ENCODE measurements around the gene STRA8.

STRA8 gene

GRCh38 chr7:135240441-135240840 is 6.8 kb downstream of the STRA8 start:
- no peak for DNase-seq

DNA sequence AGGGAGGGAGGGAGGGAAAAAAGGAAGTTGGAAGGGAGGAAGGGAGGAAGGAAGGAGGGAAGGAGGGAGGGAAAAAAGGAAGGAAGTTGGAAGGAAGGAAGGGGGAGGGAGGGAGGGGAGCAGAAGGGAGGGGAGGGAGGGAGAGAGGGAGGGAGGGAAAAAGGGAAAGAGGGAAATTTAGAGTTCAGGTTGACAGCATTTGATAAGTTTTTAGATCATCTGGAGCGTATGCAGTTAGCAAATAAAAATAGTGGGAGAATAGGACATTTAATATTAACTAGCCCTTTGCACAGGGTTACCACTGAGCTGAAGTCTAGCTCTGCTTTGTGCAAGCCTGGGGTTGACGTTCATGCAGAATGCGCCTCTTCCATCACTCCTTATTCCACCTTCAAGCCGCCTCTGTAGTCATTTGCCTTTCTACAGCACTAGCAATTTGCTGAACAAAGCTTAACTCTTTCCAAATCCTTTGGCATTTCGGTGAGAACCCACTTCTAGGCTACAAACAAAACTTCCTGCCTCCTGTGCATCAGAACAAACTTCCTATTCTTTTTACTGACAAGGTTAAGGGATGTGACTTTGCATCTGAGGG is 8.6 kb downstream of the STRA8 start:
- DNase-seq = no peak

DNA sequence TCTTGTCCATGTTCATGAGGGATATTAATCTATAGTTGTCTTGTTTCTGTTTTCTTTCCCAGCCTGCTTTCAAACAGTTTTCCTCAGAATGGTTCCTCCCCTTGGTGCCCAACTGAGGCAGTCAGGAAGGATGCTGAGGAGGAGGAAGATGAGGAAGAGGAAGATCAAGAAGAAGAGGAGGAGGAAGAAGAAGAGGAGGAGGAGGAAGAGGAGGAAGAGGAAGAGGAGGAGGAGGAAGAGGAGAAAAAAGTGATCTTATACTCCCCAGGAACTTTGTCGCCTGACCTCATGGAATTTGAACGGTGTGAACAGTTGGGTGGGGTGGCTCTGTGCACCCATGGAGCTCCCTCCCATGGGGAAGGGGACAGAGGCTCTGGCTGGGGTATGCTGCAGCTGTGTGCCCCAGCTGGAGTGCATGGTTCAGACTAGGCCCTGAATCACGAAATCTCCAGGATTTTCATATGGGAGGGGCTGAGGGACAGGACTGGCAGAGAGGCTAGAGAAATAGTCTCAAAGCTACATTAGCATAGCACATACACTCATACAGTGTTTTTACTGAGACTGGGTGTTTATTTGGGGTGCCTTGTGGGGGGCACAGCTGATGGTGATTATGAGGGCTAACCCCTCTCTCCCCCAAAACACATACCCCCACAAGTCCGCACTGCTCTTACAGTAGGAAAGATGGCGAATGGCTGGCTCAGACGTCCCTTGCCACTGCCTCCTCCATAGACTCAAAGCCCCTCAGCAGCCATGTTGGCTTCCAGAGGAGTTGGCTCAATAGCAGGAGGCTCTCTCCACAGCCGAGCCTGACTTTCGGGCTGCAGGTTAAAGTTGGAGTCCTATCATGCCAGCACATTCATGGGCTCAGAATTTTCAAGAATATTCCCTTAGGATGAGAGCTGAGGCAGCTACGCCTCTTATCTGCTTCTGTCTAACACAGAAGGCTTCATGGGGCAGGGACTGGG is 11.9 kb downstream of the STRA8 start:
- DNase-seq = no peak

- no peak for DNase-seq
Measured at GRCh38 chr7:135246191-135246825, 12.7 kb downstream of the STRA8 start.

DNA sequence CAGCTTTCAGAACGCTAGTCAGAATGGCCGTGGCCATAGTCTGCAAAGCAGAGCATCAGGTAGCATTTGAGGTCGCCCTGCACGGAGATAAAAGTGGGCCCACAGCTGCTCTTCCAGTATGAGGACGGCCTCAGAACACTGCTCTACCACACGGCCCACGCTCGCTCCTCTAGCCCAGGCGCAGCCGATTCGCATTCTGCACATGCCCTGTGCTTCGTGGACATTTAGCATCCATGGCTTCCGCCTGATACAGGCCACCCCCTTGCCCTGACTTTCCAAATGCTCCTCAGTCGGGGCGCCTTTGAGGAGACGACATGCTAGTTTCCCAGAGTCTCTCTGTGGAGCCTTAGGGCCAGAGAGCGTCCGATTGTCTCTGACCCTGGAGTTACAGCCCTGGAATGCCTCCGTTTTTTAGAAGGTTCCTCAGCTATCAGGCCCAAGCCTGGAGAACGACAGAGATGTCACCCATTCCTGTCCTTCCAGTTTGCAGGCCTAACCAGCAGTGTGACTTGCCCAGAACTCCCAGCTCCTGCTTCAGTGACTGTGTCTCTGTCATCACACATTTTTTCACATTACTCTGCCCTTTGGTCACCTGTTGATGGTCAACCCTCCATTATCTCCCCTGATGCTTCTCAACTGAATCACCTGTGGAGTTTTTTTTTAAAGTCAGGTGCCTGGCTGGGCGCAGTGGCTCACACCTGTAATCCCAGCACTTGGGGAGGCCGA is 14.3 kb downstream of the STRA8 start:
- DNase-seq = no peak

- no peak for DNase-seq
Measured at GRCh38 chr7:135248546-135248945, 14.9 kb downstream of the STRA8 start.

- DNase-seq = no peak
Measured at GRCh38 chr7:135251496-135252391, 18.1 kb downstream of the STRA8 start.

GRCh38 chr7:135253851-135254771 is 20.5 kb downstream of the STRA8 start:
- no peak for DNase-seq

- no peak for DNase-seq
Measured at GRCh38 chr7:135257790-135258189, 24.2 kb downstream of the STRA8 start.

- no peak for DNase-seq
Measured at GRCh38 chr7:135258585-135258984, 24.9 kb downstream of the STRA8 start.

- no peak for DNase-seq
Measured at GRCh38 chr7:135259702-135260101, 26.1 kb downstream of the STRA8 start.

- no peak for DNase-seq
Measured at GRCh38 chr7:135260470-135260869, 26.8 kb downstream of the STRA8 start.

- DNase-seq = no peak
Measured at GRCh38 chr7:135260930-135261721, 27.5 kb downstream of the STRA8 start.

GRCh38 chr7:135262623-135263320 is 29.1 kb downstream of the STRA8 start:
- no peak for DNase-seq

DNA sequence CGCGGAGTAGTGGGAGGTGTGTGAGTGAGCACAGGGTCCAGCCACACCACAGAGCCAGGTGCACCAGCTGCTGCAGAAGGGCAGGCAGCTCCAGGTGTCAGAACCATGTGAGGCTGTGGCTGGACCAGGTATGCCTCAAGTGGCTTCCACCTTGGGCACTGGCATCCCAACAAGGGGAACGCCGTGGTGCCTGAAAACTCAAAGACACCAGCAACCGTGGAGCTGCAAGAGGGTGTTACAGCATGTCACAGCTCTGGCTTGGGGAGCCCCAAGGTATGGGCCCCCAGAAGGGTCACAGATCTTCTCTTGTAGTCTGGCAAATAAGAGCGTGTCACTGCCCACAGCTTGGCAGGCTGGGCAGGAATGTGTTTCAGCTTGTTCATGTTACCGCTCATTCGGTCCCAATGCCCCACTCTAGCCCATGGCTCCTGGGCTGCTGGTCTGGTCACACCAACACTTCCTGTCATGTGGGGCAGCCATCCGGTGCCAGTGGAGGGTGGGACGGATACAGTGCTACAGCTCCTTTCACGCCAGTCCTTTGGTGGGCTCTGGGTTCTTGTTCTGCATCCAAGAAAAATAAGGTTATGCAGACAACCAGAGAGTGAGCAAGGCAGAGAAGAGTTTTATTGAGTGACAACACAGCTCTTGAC is 29.8 kb downstream of the STRA8 start:
- no peak for DNase-seq

DNA sequence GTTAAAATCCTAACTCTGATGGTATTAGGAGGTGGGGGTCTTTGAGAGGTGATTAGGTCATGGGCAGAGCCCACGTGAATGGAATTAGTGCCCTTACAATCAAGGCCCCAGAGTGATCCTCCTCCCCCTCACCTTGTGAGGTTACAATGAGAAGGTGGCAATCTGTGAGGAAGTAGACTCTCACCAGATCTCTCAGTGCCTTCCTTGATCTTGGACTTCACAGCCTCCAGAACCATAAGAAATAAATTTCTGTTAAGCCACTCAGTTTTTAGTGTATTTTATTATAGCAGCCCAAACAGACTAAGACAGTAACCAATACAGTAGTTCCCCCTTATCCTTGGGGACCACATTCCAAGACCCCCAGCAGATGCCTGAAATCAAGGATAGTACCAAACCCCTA is 32.0 kb downstream of the STRA8 start:
- DNase-seq = no peak

DNA sequence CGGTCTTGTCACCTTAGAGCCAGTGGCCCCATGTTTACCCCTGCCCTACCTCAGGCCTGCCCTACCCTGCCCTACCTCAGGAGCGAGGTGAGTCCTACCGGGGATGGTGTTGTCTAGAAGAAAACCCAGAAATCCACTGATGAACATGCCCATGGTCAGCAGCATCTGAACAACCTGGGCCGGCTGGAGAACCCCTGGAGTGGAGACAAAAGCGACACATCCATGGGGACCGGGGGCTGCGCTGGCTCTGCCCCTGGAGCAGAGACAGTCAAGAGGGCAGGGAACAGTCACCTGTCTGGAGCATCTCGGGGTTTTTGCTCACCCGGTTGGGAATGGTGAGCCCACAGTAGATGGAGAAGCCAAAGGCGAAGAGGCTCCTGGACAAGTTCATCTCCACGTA is 36.3 kb downstream of the STRA8 start:
- no peak for DNase-seq

- DNase-seq = no peak
Measured at GRCh38 chr7:135270577-135271254, 37.1 kb downstream of the STRA8 start.
